NCI-H2029 (cell line): ENCODE data around the gene GALNT7.

Experiments
- DNase-seq: peaks from one replicate; lab custom pipeline; 2025; lab: John Stamatoyannopoulos, UW

GALNT7 gene

DNA sequence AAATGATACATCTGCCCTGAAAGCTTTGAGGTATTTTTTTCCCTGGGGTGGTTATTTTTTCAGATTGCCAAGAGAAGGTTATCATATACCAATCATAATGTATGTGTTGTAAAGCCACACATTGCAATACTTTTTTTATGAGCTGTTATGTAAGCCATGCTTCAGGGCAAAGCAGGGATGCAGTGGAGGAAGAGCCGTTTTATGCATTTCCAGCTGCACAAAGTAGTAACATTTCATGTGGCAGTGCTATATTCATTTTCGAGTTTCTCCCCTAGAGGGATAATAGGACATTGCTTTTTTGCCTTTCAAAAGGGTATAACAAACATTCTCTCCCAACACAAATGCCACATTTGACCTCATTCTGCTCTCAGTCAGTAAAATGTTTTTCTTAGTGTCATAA is 68.5 kb downstream of the GALNT7 start:
- no peak for DNase-seq

DNA sequence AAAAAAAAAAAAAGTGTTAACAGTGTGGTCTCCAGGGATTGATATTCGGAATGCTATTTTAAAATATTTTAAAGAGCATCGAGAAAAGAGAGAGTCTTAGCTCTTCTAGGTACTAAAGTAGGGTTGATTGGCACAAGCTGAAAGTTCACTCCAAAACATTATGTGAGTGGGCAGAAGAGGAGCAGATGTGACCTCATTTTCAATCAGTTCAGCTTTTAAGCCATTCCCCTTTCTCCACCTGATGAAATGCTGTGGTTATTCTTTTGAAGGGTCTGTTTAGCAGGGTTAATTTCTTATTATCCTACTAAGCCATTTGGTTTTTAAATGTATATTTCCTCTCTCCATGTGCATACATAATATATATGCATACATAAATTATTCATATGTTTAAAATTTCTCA is 69.2 kb downstream of the GALNT7 start:
- DNase-seq, result no peak

DNA sequence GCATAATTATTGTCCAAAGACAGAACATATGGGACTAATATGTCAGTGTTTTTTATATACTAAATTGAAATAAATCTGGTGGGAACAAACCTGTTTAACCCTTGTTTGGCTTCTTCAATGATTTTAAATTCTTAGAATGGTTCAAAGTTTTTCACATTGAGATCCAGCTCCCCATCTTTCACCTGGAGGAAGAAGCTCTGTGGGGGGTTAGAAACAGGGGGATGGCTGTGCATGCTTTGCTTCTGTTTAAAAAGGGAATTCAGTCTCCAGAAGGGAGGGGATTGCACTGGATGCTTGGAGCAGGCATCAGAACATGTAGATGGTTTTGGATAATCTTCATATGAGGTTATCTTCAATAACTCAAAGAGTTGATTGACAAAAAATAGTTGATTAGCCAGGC is 72.1 kb downstream of the GALNT7 start:
- DNase-seq, result no peak

DNA sequence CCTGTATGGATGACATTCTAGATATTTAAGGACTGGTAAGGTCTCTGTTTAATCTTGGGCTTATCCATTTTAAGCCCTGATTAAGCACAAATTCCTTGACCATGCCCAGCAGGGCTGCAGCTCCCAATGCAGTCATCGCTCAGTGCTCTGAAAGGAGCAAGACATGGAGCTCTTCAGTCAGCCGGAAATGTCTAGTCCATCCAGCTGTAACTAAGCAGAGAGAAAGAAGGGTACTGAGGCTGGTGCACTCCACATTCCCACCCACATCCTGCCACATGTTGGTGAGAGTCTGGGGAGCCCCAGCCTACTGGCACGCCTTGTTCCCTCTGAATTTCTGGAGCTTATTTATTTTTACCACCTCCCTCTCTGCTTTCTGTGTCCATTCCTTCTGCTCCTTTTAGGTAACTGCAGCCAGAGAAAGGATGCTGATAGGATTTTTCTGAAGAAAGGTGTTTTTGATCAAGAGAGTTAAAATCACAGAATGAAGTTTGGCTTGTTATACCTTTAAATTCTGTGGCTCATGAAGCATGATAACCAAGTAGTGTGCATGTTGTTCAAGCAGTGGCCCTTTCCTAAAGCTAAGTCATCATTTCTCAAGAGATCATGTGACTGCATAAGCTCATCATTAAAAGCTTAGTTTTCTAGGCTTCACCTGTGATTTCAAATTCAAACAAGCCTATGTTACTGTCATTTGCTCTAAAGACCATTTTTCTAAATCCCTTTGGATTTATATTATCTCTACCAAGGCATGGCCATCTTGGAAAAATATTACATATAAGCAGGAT is 74.0 kb downstream of the GALNT7 start:
- DNase-seq, result no peak

DNA sequence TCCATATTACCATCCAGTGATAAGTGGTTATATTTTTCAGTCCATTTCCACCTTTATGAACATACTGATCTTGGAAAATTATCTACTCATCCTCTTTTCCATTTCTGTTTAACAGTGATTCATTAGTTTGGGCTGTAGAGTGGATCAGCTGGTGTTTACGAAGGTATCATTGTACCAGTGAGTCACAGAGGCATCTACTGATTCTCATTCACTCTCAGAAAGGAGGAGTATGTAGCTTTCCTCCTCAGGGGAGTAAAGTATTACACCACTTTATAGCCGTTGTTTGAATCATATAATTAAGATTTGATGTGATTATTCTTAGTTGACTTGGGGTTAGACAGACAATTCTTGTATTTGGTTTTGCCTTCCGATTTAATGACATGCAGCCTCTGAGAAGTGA is 74.7 kb downstream of the GALNT7 start:
- no peak for DNase-seq

DNA sequence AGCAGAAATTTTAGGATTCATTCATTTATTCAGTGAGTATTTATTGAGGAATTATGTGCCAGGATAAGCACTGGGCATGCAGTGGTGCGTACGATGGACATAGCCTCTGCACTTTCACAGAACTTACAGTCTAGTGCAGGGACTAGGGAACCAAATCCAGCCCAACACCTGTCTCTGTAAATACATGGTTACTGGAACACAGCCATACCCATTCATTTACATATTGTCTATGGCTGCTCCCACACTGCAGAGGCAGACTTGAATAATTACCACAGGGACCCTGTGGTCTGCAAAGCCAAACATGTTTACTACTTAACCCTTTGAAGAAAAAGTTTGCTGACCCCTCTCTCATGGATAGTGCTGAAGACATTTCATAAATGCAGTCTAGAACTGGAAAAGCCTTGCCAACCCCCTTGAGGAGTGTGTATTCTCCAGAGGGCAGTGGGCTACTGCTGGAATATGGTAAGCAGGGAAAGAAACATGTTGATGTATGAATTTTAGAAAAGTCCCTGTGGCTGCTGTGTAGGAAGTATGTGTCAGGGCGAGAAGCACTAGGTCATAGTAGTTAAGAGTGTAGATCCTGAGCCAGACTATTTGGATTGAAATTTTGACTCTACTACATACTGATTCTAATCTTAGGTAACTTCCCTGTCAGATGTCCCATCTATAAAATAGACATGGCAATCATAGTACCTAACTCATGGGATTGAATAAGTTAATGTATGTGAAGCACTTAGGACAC is 75.5 kb downstream of the GALNT7 start:
- DNase-seq, result peak; percentile 70

DNA sequence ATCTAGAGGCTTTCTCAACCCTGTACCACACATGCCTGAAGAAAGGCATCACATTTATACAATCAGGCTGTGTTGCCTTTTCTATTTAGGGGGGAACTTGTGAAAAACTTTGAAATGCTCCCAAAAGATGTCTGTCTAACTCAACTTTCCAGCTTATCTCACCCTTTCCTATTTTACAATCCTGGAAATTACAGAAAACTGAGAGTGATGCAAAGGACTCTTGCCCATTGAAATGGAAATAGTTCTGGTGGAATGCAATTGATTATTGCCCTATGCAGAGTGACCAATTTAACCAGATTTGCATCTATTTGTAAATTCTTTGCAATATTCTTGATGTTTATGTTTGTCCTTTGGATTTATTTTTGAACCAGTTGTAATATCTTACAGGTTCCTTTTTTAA is 77.3 kb downstream of the GALNT7 start:
- DNase-seq, result no peak

DNA sequence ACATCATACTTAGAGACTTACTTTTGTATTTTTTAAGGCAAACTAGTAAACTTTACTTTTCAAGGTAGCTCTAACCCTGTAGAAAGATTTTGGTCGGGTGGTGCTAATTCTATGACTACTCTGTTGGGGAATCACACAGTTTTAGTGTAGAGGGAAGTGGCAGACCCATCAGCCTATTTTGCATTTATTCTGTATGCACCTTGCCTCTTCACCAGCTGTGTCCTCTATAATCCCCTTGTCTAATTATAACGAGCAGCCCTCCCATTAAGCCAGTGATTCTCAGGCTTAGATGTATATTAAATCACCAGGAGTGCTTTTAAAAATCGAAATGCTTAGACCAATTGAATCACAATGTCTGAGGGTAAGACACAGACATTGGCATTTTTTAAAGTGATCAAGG is 78.1 kb downstream of the GALNT7 start:
- no peak for DNase-seq

DNA sequence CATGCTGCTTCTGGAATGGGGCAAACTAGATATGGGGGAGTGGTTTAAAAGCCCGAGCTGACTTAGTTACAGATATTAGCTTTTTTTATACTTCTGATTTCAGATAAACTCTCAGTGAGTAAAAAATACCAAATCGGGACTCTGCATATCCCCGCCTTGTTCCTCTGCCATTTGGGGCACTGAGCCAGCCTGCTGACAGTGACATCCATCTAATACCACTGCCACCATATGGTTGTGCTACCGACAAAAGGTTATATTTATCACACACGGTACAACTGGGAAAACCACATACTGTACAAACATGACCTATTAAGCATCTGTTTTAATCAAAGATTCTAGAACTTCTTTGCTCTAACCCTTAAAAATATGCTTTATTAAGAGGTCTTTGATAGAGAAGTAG is 78.7 kb downstream of the GALNT7 start:
- no peak for DNase-seq

DNA sequence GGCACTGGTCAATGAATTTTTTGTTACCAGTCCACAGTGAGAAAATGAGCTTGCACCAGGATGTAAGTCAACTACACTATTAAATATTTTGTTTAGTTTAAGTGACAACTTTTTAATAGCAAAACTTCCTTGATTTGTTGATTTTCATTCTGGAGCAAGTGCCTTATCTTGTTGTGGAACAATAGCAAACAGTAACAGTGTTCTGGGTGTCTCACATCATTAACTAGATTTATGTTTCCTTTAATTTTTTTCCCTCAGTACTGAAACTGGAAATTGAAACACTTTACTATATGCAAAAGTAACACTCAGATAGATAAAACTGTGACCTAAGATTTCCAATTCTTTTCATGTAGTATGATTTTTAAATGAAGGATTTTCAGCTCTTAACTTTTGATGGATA is 80.1 kb downstream of the GALNT7 start:
- DNase-seq, result no peak

DNA sequence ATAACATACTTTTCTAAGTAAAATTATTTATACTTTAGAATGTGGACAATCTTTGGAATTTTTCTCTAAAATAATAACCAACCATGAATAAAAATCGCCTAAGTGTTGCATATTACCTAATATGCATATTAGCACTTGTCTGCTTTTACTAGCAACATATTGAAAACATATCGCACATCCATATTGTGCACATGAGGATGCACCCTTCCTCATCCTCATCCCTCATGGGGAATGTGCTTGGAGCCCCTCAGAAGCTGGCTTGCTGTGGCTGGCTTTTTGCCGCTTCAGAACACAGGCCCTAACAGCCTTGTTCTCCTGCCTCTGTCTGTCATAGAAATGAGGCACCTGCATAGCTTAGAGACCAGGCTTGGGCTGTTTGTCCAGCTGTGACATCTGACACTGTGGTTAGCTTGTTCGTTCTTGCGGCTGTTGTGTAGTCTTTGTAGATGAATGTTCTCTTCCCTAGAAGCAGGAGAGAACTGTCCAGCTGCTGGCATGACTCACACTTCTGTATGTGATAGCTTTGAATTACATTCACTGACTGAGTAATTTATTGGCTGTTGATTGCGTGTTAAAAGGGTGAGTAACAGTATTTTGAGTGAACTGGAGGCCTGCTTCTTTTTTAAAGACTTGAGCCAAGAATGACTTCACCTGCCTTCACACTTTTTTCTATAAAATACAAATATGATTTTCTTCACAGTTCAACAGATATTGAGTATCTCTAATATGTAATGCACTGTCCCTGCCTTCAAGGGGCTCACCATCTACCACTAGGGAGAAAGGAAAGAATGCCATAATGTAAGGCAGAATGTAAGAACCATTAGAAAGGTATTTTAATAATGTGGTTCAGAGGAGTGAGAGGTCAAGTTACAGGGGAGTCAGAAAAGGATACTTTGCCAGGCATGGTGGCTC is 83.7 kb downstream of the GALNT7 start:
- DNase-seq, result peak; percentile 94

DNA sequence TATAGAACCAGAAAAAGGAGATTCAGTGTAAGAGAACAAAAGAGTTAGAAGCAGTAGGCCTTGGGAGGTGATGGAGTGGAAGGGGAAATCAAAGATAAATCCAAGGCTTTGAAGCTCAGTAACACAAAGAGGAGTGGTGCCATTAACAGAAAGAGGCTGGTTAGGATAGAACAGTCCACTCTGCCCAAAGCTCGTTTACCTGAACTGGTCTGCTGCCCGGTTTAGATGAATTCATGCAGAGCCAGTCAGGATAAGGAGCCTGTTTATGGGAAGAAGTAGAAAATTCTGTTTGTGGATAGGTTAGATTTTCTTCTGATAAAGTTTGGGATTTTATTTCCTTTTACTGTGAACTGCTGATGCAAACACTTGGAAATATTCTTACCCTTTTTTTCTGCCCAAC is 85.0 kb downstream of the GALNT7 start:
- no peak for DNase-seq

DNA sequence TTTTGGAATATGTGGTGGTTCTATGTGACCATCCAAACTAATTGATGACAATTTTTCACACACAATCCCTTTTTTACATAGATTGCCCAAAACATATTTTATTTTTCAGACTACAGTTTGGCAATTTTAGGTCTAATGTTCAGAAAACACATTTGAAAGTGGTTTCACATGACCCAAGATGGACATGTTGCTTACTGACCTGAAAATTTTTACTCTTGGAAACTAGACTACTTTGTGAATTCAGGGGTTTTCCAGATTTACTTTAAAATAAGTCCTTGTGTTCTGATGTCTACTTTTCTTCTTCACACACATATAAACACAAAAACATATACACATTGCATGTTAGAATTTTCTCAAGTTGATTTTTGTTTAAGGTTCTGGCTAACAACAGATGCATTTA is 86.0 kb downstream of the GALNT7 start:
- no peak for DNase-seq

DNA sequence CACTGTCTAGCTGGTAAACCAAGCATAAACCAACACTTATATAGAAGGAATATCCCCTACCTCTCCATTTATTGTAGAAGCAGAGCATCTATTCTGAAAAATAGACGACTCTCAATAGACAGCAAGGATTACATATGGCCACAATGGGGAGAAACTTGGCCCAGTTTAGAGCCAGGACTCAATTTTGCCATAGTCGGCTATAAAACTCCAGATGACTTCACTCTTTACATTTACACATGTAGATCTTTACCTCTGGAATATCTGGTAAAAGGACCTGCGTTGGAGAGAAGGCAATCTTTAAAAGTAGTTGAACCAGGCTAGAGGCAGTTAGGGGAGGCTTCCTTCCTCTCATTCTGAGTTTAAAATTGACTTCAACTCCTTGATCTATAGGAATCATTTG is 88.2 kb downstream of the GALNT7 start:
- no peak for DNase-seq

DNA sequence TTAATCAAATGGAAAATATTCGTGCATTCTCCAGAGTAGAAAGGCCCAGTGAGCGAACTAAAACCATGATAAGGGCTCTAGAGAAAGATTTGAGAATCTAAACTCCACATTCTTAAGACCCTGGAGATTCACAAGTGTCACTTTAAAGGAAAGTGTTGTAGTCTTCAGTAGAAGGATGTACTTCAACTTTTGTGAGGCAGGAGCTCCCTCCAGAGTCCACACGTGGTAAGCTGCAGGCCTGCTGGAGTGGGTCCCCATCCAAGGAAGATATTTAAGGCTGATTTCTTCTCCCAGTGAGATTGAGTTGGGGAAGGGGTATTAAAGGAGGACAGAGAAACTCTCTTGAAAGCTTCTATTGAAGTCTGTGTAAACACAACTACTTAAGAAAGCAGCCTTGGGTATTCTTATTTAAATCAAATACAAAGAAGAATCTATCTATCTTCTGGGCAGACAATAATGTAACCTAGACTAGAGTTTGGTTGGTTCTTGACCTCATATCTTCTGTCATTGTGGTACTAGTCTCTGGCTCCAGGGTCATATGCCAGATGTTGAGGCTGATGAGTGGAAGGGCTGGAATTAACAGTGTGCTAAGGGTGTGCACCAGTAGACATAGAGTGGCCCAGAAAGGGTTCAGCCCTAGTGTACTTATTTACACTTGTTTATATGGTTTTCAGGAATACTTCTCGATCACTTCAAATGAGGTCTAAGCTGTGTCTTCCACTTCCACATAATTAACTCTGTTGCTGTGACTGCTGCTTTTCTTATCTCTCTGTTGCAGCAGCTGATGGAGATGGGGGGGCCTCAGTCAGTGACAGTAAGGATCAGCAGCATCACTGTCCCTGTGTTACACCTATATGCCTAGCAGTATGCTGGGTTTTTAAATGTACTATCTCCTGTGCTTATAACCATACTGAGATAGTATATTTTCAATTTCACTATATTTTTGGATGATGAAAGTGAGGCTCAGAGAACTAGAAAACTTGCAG is 89.4 kb downstream of the GALNT7 start:
- DNase-seq, result peak; percentile 51

DNA sequence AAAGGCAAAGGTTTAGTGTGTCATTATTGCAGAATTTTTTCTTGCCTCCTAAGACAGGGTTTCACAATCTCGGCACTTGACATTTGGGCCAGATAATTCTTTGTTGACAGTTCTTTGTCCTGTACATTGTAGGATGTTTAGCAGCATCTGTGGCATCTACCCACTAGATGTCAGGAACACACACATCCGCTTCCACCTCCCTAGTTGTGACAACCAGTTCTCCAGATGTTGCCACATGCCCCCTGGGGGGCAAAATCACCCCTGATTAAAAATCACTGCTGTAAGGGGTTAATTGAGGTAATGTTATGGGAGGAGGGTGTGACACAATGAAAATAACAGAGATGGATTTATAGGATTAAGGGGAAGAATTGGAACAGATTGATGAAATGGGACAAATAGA is 90.3 kb downstream of the GALNT7 start:
- DNase-seq, result no peak

DNA sequence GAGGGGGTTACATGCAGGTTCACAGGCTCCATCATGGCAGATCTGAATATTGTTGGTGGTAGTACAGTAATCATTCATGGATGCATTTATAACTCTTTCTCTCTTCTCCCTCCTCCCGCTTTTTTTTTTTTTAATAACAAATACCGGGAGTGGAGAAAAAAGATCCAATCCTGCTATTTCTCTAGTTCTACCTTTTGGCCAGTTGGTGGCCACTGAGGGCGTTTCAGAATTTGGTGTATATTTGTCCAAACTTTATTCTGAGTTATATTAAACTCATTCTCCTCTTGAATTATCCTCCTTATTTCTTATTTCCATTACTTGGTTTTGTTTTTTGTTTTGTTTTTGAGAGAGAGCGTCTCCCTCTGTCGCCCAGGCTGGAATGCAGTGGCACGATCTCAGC is 90.7 kb downstream of the GALNT7 start:
- DNase-seq, result no peak

DNA sequence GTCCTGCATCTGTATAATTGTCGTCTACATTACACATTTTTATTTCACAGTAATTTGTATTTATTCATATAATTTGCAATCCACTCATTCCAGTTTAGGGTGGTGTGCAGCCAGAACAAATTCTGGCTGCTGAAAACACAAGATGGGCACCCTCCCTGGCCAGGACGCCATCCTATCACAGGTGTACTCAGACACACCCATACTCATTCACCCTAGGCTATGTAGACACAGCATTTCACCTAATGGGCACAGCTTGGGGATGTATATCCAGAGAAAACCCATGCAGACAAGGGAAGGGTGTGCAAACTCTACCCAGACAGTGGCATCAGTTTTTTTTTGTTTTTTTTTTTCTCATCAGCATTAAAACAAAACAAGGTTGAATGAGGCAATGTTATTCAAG is 92.4 kb downstream of the GALNT7 start:
- no peak for DNase-seq

DNA sequence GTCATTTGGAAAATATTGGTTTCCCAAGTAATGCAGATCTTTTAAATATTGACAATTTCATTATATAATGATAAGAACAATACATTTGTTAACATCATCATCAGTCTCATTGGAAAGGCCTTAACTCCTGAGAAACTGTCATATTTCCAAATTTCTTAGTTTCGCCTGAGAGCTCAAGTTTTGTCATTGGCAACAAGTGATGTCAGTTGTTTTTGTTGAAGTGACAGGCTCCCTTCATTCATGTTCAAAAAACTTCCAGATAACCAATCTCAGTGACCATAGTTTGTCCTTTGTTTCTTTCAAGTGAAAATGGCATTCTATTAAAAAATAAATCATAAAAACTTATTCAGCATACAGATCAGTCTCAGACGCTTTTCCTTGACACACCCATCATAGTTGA is 93.8 kb downstream of the GALNT7 start:
- no peak for DNase-seq

DNA sequence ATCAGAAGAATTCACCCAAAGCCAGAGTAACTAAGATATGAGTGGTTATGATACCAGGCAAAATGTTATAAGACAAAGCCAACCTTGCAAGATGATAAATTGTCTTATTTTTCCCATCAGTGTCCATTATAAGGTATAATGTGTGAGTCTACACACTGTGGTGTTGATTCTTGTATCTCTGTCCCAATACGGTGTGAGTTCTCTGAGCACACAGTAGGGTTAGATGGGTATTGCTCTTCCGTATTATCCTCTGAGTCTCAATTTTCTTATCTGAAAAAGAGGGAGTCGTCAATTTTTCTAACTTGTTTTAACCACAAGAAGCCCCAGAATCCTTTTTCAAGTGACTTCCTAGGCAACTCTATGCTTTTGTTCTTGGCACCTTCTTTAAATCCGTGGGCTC is 95.6 kb downstream of the GALNT7 start:
- no peak for DNase-seq

DNA sequence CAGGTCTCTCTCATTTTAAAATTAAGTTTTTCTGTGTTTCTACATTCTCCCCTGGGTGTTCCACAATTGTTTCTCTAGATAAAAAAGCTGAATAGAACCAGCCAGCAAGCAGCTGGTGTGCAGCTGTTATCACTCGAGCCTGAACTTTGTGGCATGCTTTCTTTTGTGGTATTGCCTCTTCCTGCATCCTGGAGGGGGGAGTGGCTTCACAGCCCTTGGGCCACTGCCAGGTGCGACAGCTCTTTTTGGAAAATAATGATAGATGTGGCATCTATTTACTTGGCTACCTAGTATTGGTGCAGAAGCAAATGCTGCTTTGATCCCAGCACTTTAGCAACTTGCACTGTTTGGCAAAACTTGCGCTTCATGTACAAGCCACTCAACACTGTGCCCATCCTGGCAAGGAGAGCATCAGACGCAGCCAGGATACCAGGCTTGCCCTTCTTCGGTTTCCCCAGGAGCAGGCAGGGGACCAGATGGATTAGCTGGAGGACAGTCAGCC is 96.1 kb downstream of the GALNT7 start:
- DNase-seq, result peak; percentile 22
